ENCODE data around the gene TRAM2.

DNA sequence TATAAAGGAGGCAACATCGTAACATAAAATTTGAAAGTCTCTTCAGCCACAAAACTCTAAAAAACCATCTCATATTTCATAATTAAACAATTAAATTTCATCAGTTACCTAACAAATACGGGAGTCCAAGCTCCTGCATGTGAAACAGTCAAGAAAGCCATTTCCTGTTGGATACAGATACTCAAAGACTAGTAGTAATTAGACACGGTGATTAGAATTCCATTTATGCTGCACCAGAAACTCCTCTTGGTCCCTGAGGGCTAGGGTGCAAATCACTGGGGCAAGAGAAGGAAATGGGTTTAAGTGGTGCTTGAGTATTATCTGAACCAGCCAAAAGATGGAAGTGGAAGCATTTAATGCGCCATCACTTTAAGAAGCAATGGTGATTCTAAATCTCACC is 27.4 kb downstream of the TRAM2 start:
- TF ChIP-seq, protein P1, sequence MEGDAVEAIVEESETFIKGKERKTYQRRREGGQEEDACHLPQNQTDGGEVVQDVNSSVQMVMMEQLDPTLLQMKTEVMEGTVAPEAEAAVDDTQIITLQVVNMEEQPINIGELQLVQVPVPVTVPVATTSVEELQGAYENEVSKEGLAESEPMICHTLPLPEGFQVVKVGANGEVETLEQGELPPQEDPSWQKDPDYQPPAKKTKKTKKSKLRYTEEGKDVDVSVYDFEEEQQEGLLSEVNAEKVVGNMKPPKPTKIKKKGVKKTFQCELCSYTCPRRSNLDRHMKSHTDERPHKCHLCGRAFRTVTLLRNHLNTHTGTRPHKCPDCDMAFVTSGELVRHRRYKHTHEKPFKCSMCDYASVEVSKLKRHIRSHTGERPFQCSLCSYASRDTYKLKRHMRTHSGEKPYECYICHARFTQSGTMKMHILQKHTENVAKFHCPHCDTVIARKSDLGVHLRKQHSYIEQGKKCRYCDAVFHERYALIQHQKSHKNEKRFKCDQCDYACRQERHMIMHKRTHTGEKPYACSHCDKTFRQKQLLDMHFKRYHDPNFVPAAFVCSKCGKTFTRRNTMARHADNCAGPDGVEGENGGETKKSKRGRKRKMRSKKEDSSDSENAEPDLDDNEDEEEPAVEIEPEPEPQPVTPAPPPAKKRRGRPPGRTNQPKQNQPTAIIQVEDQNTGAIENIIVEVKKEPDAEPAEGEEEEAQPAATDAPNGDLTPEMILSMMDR (IDR thresholded peaks at IDR 0.05; ENCODE audit: low read depth, low read length), result no peak
- TF ChIP-seq EZH2phosphoT487 (IDR thresholded peaks at IDR 0.05; ENCODE audit: low read depth), result no peak

Data from OCI-LY3 (cell line).